ENCODE data around the gene ASIC3.
"Not testable (repeated sequence)": the region's sequence is repeated elsewhere in the genome, so short reads cannot be mapped to it uniquely, and the experiment has no call there.

ASIC3 gene

DNA sequence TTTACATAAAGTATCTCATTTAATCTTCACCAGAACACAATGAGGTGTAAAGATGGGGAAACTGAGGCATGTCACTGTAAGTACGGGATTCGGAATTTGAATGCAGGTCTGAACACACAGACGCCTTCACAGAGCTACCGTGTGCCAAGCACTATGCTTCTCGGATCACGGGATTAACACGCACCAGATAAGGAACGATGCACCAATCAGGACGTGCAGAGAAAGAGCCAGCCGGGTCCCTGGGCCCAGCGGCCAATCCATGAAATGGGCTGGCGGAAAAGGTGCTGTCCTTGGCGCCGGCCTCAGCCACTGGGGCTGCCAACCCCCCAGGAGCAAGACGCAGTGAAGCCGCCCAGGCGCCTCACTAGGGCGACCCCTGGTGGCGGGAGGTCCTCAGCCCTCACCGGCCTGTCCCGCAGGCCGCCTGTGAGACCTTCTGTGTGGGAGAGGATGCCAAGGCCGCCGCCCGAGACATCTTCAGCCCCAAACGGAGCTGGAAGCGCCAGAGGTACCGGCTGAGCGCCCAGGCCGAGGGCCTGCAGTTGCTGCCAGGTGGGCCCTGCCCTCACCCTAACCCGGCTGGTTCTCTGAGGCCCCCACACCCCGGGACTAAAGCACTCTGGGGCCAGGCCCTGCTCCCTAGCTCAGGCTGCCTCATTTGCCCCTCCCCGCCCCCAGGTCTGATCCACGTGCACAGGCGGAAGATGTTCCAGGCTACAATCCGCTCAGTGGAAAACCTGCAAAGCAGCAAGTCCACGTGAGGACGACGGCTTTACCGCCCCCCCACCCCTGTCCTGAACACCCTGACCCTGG is 39.6 kb upstream of the ASIC3 start:
- Histone ChIP-seq H3K9me3 (ENCODE audit: control insufficient read depth, low read length) (no peaks in the 10 kb centered on the region), H3K27ac (ENCODE audit: low read depth, low read length, severe bottlenecking) (peak overlapping the region; percentile 29), H3K36me3 (ENCODE audit: control insufficient read depth, insufficient read depth, low read length) (no peaks in the 10 kb centered on the region), H3K4me1 (ENCODE audit: control insufficient read depth, insufficient read depth, low read length, poor library complexity, severe bottlenecking) (peaks cover 48% of the 10 kb centered on the region), H3K4me3 (ENCODE audit: extremely low read depth, insufficient read depth, low read length, poor library complexity, severe bottlenecking) (no peak overlapping the region)
- WGBS, 2 experiments (ENCODE audit: insufficient coverage in 2 of 2) = 75 to 77% methylated on average over 36 to 40 of the region's 40 CpGs

- WGBS, 2 experiments (ENCODE audit: insufficient coverage in 2 of 2) = 83 to 85% methylated on average over 17 to 18 of the region's 22 CpGs
- no peaks in the 10 kb centered on the region for H3K9me3 ChIP-seq (ENCODE audit: control insufficient read depth, low read length)
- H3K4me3 ChIP-seq (ENCODE audit: extremely low read depth, insufficient read depth, low read length, poor library complexity, severe bottlenecking) = no peak overlapping the region
- peaks cover 48% of the 10 kb centered on the region for H3K4me1 ChIP-seq (ENCODE audit: control insufficient read depth, insufficient read depth, low read length, poor library complexity, severe bottlenecking)
- H3K36me3 ChIP-seq (ENCODE audit: control insufficient read depth, insufficient read depth, low read length) = peaks cover 4% of the 10 kb centered on the region
- no peak overlapping the region for H3K27ac ChIP-seq (ENCODE audit: low read depth, low read length, severe bottlenecking)
Measured at GRCh38 chr7:151009327-151010036, 38.8 kb upstream of the ASIC3 start.

- H3K27ac ChIP-seq (ENCODE audit: low read depth, low read length, severe bottlenecking) = peak overlapping the region; percentile 67
- WGBS, 2 experiments (ENCODE audit: insufficient coverage in 2 of 2) = 33 to 80% methylated on average over 2 to 4 of the region's 7 CpGs
- H3K4me3 ChIP-seq (ENCODE audit: extremely low read depth, insufficient read depth, low read length, poor library complexity, severe bottlenecking) = peak overlapping the region; percentile 30
Measured at GRCh38 chr7:151010037-151010306, 38.4 kb upstream of the ASIC3 start.

GRCh38 chr7:151010307-151011096 is 37.8 kb upstream of the ASIC3 start:
- H3K27ac ChIP-seq (ENCODE audit: low read depth, low read length, severe bottlenecking) = peak overlapping the region; percentile 67

More at GRCh38 chr7:151010037-151010306, 38.4 kb upstream of the ASIC3 start:
- peaks cover 48% of the 10 kb centered on the region for H3K4me1 ChIP-seq (ENCODE audit: control insufficient read depth, insufficient read depth, low read length, poor library complexity, severe bottlenecking)
- peaks cover 6% of the 10 kb centered on the region for H3K36me3 ChIP-seq (ENCODE audit: control insufficient read depth, insufficient read depth, low read length)
- no peaks in the 10 kb centered on the region for H3K9me3 ChIP-seq (ENCODE audit: control insufficient read depth, low read length)

DNA sequence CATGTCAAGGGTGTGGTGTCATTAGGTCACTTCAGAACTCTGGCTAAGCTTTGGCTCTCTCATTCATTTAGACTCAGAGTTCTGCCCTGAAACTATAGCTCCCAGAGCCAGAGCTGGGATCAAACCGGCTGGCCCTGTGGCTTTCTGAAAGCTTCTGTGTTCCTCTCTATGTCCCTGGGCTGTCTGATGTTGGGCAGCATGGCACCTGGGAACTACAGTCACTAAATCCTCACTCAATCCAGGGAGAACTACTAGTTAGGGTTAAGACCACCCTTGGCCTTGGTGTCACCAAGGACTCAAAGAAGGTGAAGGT is 37.3 kb upstream of the ASIC3 start:
- Histone ChIP-seq H3K4me1 (ENCODE audit: control insufficient read depth, insufficient read depth, low read length, poor library complexity, severe bottlenecking) (peaks cover 48% of the 10 kb centered on the region), H3K9me3 (ENCODE audit: control insufficient read depth, low read length) (no peaks in the 10 kb centered on the region), H3K36me3 (ENCODE audit: control insufficient read depth, insufficient read depth, low read length) (peaks cover 7% of the 10 kb centered on the region), H3K27ac (ENCODE audit: low read depth, low read length, severe bottlenecking) (peak overlapping the region; percentile 67), H3K4me3 (ENCODE audit: extremely low read depth, insufficient read depth, low read length, poor library complexity, severe bottlenecking) (peak overlapping the region; percentile 30)
- WGBS, 2 experiments (ENCODE audit: insufficient coverage in 2 of 2) = 45% methylated on average over 1 of the region's 1 CpG; no CpG with 5 or more reads in 1 of the 2 experiments

More at GRCh38 chr7:151010307-151011096, 37.8 kb upstream of the ASIC3 start:
- Histone ChIP-seq H3K9me3 (ENCODE audit: control insufficient read depth, low read length) (no peaks in the 10 kb centered on the region), H3K4me1 (ENCODE audit: control insufficient read depth, insufficient read depth, low read length, poor library complexity, severe bottlenecking) (peaks cover 48% of the 10 kb centered on the region), H3K36me3 (ENCODE audit: control insufficient read depth, insufficient read depth, low read length) (peaks cover 7% of the 10 kb centered on the region), H3K4me3 (ENCODE audit: extremely low read depth, insufficient read depth, low read length, poor library complexity, severe bottlenecking) (peak overlapping the region; percentile 30)
- WGBS, 2 experiments (ENCODE audit: insufficient coverage in 2 of 2) = 28 to 32% methylated on average over 13 to 16 of the region's 18 CpGs

- not testable (repeated sequence) for H3K9me3 ChIP-seq (ENCODE audit: control insufficient read depth, low read length); H3K4me3 ChIP-seq (ENCODE audit: extremely low read depth, insufficient read depth, low read length, poor library complexity, severe bottlenecking); H3K36me3 ChIP-seq (ENCODE audit: control insufficient read depth, insufficient read depth, low read length); H3K27ac ChIP-seq (ENCODE audit: low read depth, low read length, severe bottlenecking)
- 81 to 88% methylated on average over 7 to 10 of the region's 12 CpGs for WGBS, 2 experiments (ENCODE audit: insufficient coverage in 2 of 2)
- peaks cover 48% of the 10 kb centered on the region for H3K4me1 ChIP-seq (ENCODE audit: control insufficient read depth, insufficient read depth, low read length, poor library complexity, severe bottlenecking)
Measured at GRCh38 chr7:151011616-151012015, 36.7 kb upstream of the ASIC3 start.

- Histone ChIP-seq H3K4me1 (ENCODE audit: control insufficient read depth, insufficient read depth, low read length, poor library complexity, severe bottlenecking) (peaks cover 45% of the 10 kb centered on the region), H3K9me3 (ENCODE audit: control insufficient read depth, low read length) (no peaks in the 10 kb centered on the region), H3K4me3 (ENCODE audit: extremely low read depth, insufficient read depth, low read length, poor library complexity, severe bottlenecking) (no peak overlapping the region), H3K36me3 (ENCODE audit: control insufficient read depth, insufficient read depth, low read length) (peaks cover 7% of the 10 kb centered on the region), H3K27ac (ENCODE audit: low read depth, low read length, severe bottlenecking) (no peak overlapping the region)
- 82 to 84% methylated on average over 3 to 5 of the region's 6 CpGs for WGBS, 2 experiments (ENCODE audit: insufficient coverage in 2 of 2)
Measured at GRCh38 chr7:151012031-151012692, 36.2 kb upstream of the ASIC3 start.

- Histone ChIP-seq H3K4me1 (ENCODE audit: control insufficient read depth, insufficient read depth, low read length, poor library complexity, severe bottlenecking) (peaks cover 37% of the 10 kb centered on the region), H3K4me3 (ENCODE audit: extremely low read depth, insufficient read depth, low read length, poor library complexity, severe bottlenecking) (no peak overlapping the region), H3K27ac (ENCODE audit: low read depth, low read length, severe bottlenecking) (no peak overlapping the region), H3K36me3 (ENCODE audit: control insufficient read depth, insufficient read depth, low read length) (peaks cover 7% of the 10 kb centered on the region), H3K9me3 (ENCODE audit: control insufficient read depth, low read length) (no peaks in the 10 kb centered on the region)
- 49 to 50% methylated on average over 20 to 23 of the region's 23 CpGs for whole genome bisulfite sequencing, 2 experiments (ENCODE audit: insufficient coverage in 2 of 2)
Measured at GRCh38 chr7:151012911-151013347, 35.4 kb upstream of the ASIC3 start.

DNA sequence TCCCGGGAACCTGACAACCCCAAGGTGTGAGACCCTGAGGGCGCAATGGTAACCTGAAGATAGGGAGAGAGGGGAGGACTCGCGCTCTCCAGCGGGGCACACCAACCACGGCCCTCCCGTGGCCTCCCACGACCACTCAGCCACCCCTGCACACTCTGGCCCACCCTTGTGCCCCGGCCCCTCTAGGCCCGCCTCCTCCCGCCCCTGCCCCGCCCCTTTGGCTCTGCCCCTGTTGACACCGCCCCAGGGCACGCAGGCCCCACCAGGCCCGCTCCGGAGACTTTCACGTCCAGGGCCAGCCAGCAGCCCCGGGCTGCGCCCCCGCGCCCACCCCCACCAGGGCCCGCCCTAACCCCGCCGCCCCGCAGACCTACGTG is 35.0 kb upstream of the ASIC3 start:
- no peak overlapping the region for H3K27ac ChIP-seq (ENCODE audit: low read depth, low read length, severe bottlenecking)
- H3K4me3 ChIP-seq (ENCODE audit: extremely low read depth, insufficient read depth, low read length, poor library complexity, severe bottlenecking) = no peak overlapping the region
- H3K4me1 ChIP-seq (ENCODE audit: control insufficient read depth, insufficient read depth, low read length, poor library complexity, severe bottlenecking) = peaks cover 33% of the 10 kb centered on the region
- WGBS, 2 experiments (ENCODE audit: insufficient coverage in 2 of 2) = 77% methylated on average over 13 to 21 of the region's 26 CpGs
- H3K9me3 ChIP-seq (ENCODE audit: control insufficient read depth, low read length) = no peaks in the 10 kb centered on the region
- peaks cover 7% of the 10 kb centered on the region for H3K36me3 ChIP-seq (ENCODE audit: control insufficient read depth, insufficient read depth, low read length)

DNA sequence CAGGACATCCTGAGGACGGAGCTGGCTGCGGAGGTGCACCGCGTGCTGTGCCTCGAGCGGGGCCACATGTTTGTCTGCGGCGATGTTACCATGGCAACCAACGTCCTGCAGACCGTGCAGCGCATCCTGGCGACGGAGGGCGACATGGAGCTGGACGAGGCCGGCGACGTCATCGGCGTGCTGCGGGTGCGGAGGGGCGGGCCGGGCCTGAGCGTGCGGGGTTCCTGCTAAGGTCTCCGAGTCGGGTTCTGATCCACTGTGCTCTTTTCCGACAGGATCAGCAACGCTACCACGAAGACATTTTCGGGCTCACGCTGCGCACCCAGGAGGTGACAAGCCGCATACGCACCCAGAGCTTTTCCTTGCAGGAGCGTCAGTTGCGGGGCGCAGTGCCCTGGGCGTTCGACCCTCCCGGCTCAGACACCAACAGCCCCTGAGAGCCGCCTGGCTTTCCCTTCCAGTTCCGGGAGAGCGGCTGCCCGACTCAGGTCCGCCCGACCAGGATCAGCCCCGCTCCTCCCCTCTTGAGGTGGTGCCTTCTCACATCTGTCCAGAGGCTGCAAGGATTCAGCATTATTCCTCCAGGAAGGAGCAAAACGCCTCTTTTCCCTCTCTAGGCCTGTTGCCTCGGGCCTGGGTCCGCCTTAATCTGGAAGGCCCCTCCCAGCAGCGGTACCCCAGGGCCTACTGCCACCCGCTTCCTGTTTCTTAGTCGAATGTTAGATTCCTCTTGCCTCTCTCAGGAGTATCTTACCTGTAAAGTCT is 34.4 kb upstream of the ASIC3 start:
- H3K27ac ChIP-seq (ENCODE audit: low read depth, low read length, severe bottlenecking) = no peak overlapping the region
- peaks cover 7% of the 10 kb centered on the region for H3K36me3 ChIP-seq (ENCODE audit: control insufficient read depth, insufficient read depth, low read length)
- peaks cover 33% of the 10 kb centered on the region for H3K4me1 ChIP-seq (ENCODE audit: control insufficient read depth, insufficient read depth, low read length, poor library complexity, severe bottlenecking)
- 80 to 84% methylated on average over 47 to 52 of the region's 55 CpGs for WGBS, 2 experiments (ENCODE audit: insufficient coverage in 2 of 2)
- no peak overlapping the region for H3K4me3 ChIP-seq (ENCODE audit: extremely low read depth, insufficient read depth, low read length, poor library complexity, severe bottlenecking)
- H3K9me3 ChIP-seq (ENCODE audit: control insufficient read depth, low read length) = no peaks in the 10 kb centered on the region
